GM19351 (cell line): ENCODE measurements around the gene DAAM1.

ENCODE experiments used
- ATAC-seq: cut with Tn5 transposase; IDR thresholded peaks from one replicate; pipeline ENCODE4 v1.9.1; 2021; ENCODE audit warnings: mild to moderate bottlenecking, moderate library complexity; ENCODE audit not compliant: unreplicated experiment

Gene DAAM1

GRCh38 chr14:59253527-59253926, 65.1 kb downstream of the DAAM1 start:
- no peak for ATAC-seq

- no peak for ATAC-seq
Measured at GRCh38 chr14:59254146-59254910, 65.9 kb downstream of the DAAM1 start.

DNA sequence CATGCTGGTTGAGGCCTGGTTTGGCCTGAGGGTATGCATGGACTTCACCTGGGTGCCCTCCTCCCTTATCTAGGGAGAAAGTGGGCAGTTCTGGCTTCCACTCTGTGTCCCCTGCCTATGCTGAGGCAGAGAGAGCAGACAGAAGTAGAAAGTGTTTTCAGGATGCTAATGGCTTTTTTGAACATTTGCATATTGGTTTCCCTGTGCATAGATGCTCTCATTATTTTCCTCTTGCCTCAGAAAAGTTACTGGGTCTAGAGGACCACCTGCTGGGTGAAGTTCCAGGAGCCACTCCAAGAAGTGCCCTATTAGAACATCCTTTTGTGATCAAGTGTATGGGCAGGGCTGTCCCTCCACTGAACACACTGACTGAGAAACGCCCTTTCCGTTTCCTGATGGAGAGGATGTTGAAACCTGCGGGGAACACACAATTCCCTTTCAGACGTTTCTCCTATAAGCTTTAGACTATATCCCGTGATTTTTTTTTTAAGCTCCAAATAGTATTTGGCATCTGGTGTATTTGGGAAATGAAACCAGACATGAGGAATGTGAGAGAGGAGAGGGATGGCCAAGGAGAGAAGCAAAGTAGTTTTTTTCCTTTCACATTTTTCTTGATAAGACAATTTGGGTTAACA, 66.6 kb downstream of the DAAM1 start:
- peak; percentile 87 for ATAC-seq

DNA sequence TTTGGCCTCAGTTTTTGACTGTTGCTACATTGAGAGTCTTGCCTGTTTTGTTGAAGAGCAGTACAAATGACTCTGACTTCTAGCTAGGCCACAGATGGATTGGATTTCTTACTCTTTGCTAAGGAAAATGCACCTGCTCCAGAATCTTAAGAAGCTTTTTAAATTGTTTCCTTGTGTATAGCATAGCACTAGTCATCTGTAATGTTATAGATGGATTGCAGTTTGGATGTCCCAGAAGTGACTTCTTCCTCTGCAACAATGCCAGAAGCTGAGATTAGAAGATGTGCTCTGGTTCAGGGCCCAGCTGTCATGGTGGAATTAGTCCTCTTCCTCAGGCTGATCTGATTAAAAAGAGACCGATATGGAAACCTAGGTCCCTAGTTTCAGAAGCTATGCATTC, 67.9 kb downstream of the DAAM1 start:
- no peak for ATAC-seq

DNA sequence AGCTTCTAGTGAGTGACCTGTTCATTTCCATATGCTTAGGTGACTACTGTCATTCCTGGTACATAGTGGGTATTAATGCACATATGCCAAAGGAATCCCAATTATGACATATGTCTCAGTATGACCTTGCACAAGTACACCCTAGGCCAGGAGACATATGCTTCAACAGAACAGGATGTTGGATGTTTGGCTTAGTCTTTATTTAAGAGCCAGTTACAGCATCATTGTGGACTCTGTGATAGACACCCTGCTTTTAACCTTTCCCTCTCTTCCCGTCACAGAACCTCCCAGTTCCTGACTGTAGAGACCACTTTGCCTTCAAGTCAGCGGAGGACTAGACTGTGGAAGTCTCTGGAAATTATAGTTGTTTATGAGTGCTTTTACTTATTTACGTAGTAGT, 72.9 kb downstream of the DAAM1 start:
- no peak for ATAC-seq

- no peak for ATAC-seq
Measured at GRCh38 chr14:59262717-59263454, 74.4 kb downstream of the DAAM1 start.

DNA sequence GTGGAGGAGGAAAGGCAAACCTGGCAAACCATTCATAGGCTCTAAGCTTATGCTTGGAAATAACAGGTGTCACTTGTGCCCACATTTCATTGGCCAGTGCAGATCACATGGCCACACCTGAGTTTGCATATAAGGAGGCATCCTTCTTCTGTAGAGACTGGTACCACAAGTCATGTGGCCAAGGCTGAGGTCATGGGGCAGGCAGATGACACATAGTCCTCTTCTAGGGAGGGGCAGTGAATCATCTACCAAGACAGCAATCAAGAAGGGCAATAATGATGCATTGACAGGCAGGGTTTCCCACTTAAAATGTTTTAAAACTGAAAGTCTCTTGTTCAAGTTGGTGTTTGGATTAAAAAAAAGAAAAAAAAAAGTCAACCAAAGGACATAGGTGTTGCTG, 77.3 kb downstream of the DAAM1 start:
- ATAC-seq = no peak

- ATAC-seq = no peak
Measured at GRCh38 chr14:59267046-59267445, 78.6 kb downstream of the DAAM1 start.

DNA sequence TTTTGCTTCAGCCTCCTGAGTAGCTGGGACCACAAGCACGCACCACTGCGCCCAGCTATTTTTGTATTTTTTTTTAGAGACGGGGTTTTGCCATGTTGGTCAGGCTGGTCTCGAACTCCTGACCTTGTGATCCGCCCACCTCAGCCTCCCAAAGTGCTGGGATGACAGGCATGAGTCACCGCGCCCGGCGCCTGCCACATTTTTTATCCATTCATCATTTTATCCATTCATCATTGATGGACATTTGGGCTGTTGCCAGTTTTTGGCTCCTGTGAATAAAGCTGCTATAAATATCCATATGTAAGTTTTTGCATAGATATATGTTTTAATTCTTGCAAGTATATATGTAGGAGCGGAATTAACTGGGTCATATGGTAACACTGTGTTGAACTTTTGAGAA, 79.5 kb downstream of the DAAM1 start:
- no peak for ATAC-seq

GRCh38 chr14:59268858-59269257, 80.4 kb downstream of the DAAM1 start:
- no peak for ATAC-seq

DNA sequence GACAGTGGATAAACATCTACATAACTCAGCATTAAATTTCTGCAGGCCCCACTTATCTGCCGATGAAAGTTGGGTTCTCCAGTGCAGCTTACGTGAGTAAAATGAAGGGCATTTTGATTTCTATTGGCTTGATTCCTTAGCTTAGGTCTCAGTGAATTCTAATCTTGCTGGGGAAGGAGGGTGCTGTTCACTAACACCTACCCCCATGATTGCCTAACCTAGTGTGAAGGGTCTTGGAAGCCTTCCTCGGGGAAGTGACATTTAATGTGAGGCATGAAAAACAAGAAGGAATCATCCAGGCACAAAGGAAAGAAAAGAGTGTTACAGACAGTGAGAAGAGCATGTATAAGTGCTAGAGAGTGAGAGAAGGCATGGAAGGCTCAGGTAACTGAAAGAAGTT, 81.0 kb downstream of the DAAM1 start:
- no peak for ATAC-seq

DNA sequence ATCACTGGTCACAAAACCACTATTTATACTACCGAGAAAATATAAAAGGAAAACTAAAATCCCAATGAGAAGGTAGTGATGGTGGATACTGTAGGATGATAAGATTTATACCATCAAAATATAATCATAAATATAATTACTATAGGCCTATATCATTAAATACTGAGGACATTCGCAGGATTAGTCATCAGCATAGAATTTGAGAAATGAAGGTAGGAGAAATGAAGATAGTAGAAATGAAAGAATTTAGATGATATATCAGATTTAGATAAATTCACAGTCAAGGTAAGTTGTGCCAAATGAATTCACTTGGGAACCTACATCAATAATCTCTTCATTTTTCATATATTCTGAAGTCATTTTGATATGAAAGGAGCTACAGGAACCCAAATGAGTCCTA, 82.8 kb downstream of the DAAM1 start:
- no peak for ATAC-seq

GRCh38 chr14:59271734-59272133, 83.3 kb downstream of the DAAM1 start:
- no peak for ATAC-seq

- no peak for ATAC-seq
Measured at GRCh38 chr14:59272633-59273032, 84.2 kb downstream of the DAAM1 start.

DNA sequence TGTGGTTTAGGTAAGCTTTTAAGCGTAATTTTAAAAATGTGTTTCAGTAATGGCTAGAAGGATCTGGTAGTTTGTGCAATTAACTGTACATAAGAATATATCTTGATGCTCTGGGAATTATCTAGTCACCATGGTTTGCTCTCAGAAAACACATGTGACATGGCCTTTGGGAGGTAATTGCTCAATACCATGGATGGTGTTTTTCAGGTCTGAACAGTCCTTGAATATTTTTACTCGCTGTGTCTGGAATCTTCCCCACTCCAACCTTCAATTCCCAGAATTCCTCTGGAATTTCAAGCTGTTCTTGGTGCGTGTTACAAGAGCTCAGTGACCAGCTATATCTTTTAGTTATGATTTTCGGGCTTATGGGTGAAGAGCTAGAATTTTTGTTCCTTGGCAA, 85.3 kb downstream of the DAAM1 start:
- ATAC-seq = no peak

- ATAC-seq = peak; percentile 35
Measured at GRCh38 chr14:59274991-59275391, 86.5 kb downstream of the DAAM1 start.

DNA sequence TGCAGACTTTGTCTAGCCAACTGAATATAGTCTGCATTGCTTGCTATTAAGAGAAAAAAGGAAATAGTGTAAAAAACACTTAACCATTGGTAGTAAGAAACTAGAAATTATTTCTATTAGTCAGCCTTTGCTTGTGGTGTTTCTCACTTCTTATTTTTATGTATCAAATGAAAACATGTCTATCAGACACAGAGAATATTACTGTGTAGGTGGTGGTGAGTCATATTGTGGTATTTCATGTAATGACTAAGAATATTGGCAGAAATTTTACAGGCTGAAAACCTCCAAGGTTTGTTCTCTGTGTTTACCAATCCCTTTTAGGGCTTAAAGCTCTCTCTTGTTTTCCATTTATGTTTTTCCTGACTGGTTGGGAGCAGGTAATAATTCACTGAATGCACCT, 87.2 kb downstream of the DAAM1 start:
- ATAC-seq = peak; percentile 92

- no peak for ATAC-seq
Measured at GRCh38 chr14:59276235-59276634, 87.8 kb downstream of the DAAM1 start.

DNA sequence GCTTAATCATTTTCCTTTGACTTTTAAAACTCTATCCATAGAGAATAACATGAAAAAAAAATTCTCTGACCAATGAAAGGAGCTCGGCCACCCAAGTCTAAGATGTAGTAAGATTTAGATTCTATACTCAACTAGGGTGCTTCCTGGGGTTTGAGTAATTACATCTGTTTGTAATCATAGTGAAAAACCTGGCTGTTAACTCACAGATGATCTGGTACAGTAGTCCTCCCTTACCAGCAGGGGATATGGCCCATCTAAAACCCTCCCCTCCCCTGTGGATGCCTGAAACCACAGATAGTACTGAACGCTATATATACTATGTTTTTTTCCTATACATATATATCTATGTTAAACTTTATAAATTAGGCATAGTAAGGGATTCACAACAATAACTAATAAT, 89.2 kb downstream of the DAAM1 start:
- no peak for ATAC-seq

- no peak for ATAC-seq
Measured at GRCh38 chr14:59278111-59278510, 89.6 kb downstream of the DAAM1 start.

- no peak for ATAC-seq
Measured at GRCh38 chr14:59280961-59281360, 92.5 kb downstream of the DAAM1 start.
